IMR-90 (cell line): ENCODE results near the gene HMCN1. TPM values are rescaled to one million over a fixed set of nuclear protein-coding genes. Genes with fewer than 3 reads are reported as not detected.

Source experiments
- ATAC-seq: fragments of 200-7000 bp; cut with Tn5 transposase; 2 replicates; pipeline ENCODE4 v1.9.1; 2020; ENCODE audit warnings: low read depth, mild to moderate bottlenecking, moderate library complexity
- BruUV-seq: library from RNA; stranded (reverse); fragments of 400-500 nt; replicated peaks from 2 replicates; lab custom pipeline; 2021; lab: Mats Ljungman, UMichigan
- CTCF ChIA-PET: fragments of 300-600 bp; formaldehyde crosslinking; extraction: SDS; loops from one replicate; lab custom pipeline; 2021; ENCODE audit warnings: antibody characterized with exemption; lab: Yijun Ruan, JAX
- POLR2A ChIA-PET: fragments of 300-600 bp; sonication (Branson Sonifier 250); formaldehyde crosslinking; loops from one replicate; lab custom pipeline; 2022; ENCODE audit warnings: antibody characterized with exemption; ENCODE audit not compliant: unreplicated experiment; lab: Charles Lee
- DNase-seq: peaks from one replicate; pipeline ENCODE4 v3.0.0; 2013
- H2AFZ ChIP-seq: replicated peaks from 2 replicates; pipeline ENCODE3; 2013; ENCODE audit warnings: low read length, mild to moderate bottlenecking; ENCODE audit not compliant: poor library complexity
- H2AK5ac ChIP-seq: 2 replicates; pipeline ENCODE4 v1.6.1; 2013; ENCODE audit warnings: low read depth, low read length, inconsistent platforms
- H2AK9ac ChIP-seq: replicated peaks from 2 replicates; pipeline ENCODE3; 2013; ENCODE audit warnings: mild to moderate bottlenecking, low read depth, low read length, moderate library complexity; ENCODE audit not compliant: poor library complexity
- H2BK120ac ChIP-seq: 2 replicates; pipeline ENCODE4 v1.6.1; 2013; ENCODE audit warnings: low read depth, low read length, inconsistent platforms
- H2BK15ac ChIP-seq: 3 replicates; pipeline ENCODE4 v1.6.1; 2013; ENCODE audit warnings: low read depth, low read length, inconsistent platforms
- H2BK20ac ChIP-seq: 2 replicates; pipeline ENCODE4 v1.6.1; 2013; ENCODE audit warnings: low read depth, mild to moderate bottlenecking, inconsistent platforms, low read length, moderate library complexity
- H2BK5ac ChIP-seq: 2 replicates; pipeline ENCODE4 v1.6.1; 2013; ENCODE audit warnings: mild to moderate bottlenecking, low read depth, low read length, inconsistent platforms; ENCODE audit not compliant: poor library complexity, severe bottlenecking
- H3K14ac ChIP-seq: replicated peaks from 2 replicates; pipeline ENCODE4 v1.6.1; 2013; ENCODE audit warnings: low read depth, low read length, inconsistent platforms
- H3K18ac ChIP-seq: 2 replicates; pipeline ENCODE4 v1.6.1; 2013; ENCODE audit warnings: low read depth, low read length, control low read depth
- H3K23ac ChIP-seq: 2 replicates; pipeline ENCODE4 v1.6.1; 2013; ENCODE audit warnings: low read depth, low read length, inconsistent platforms
- H3K27ac ChIP-seq: 2 replicates; pipeline ENCODE4 v1.5.1; 2013; ENCODE audit warnings: mild to moderate bottlenecking, control low read depth, low read length; ENCODE audit not compliant: insufficient read depth
- H3K27me3 ChIP-seq: 2 replicates; pipeline ENCODE4 v1.6.1; 2013; ENCODE audit warnings: low read length; ENCODE audit not compliant: control insufficient read depth, insufficient read depth
- H3K36me3 ChIP-seq: 2 replicates; pipeline ENCODE4 v1.6.1; 2013; ENCODE audit warnings: low read length, mixed read lengths; ENCODE audit not compliant: control insufficient read depth, insufficient read depth
- H3K4ac ChIP-seq: 2 replicates; pipeline ENCODE4 v1.6.1; 2013; ENCODE audit warnings: low read depth, low read length, inconsistent platforms
- H3K4me1 ChIP-seq: 2 replicates; pipeline ENCODE4 v1.6.1; 2013; ENCODE audit warnings: low read length, mixed read lengths; ENCODE audit not compliant: control insufficient read depth, insufficient read depth
- H3K4me2 ChIP-seq: 2 replicates; pipeline ENCODE4 v1.6.1; 2013; ENCODE audit warnings: low read depth, mild to moderate bottlenecking, control low read depth, low read length, moderate library complexity
- H3K4me3 ChIP-seq: 2 replicates; pipeline ENCODE4 v1.5.1; 2013; ENCODE audit warnings: low read depth, mild to moderate bottlenecking, control low read depth, low read length, moderate library complexity; ENCODE audit not compliant: insufficient read depth
- H3K56ac ChIP-seq: 2 replicates; pipeline ENCODE4 v1.6.1; 2013; ENCODE audit warnings: low read length, inconsistent platforms; ENCODE audit not compliant: insufficient read depth; ENCODE audit errors: extremely low read depth
- H3K79me1 ChIP-seq, 2 experiments: 2 replicates each; pipeline ENCODE4 v1.6.1; 2013; ENCODE audit warnings: low read length in 2 of 2, inconsistent platforms in 1 of 2, low read depth in 1 of 2
- H3K9ac ChIP-seq: 2 replicates; pipeline ENCODE4 v1.6.1; 2013; ENCODE audit warnings: low read depth, low read length, control low read depth
- H3K9me1 ChIP-seq: 2 replicates; pipeline ENCODE4 v1.6.1; 2013; ENCODE audit warnings: low read length, inconsistent platforms; ENCODE audit not compliant: insufficient read depth
- H3K9me3 ChIP-seq: 2 replicates; pipeline ENCODE4 v1.6.1; 2013; ENCODE audit warnings: low read length; ENCODE audit not compliant: control insufficient read depth, insufficient read depth
- H4K20me1 ChIP-seq: 2 replicates; pipeline ENCODE4 v1.6.1; 2013; ENCODE audit warnings: low read length, inconsistent platforms; ENCODE audit not compliant: insufficient read depth
- H4K5ac ChIP-seq: 2 replicates; pipeline ENCODE4 v1.6.1; 2013; ENCODE audit warnings: mild to moderate bottlenecking, low read depth, low read length, control low read depth
- H4K8ac ChIP-seq, 2 experiments: 2 replicates each; pipeline ENCODE4 v1.6.1; 2013; ENCODE audit warnings: low read depth in 2 of 2, low read length in 2 of 2, control low read depth in 1 of 2, inconsistent platforms in 1 of 2
- H4K91ac ChIP-seq: 2 replicates; pipeline ENCODE4 v1.6.1; 2013; ENCODE audit warnings: low read depth, low read length, inconsistent platforms; ENCODE audit not compliant: insufficient read depth
- BHLHE40 ChIP-seq: fragments of 150-350 bp; IDR thresholded peaks from 2 replicates; pipeline ENCODE4 v1.6.1; 2016; ENCODE audit warnings: mild to moderate bottlenecking, low read depth, low read length
- CEBPB ChIP-seq: IDR thresholded peaks from 2 replicates; pipeline ENCODE4 v1.6.1; 2012; ENCODE audit warnings: low read depth, low read length, improper control_type of control experiment
- CHD1 ChIP-seq: IDR thresholded peaks from 2 replicates; pipeline ENCODE4 v1.6.1; 2012; ENCODE audit warnings: low read depth, low read length, improper control_type of control experiment
- MAFK ChIP-seq: IDR thresholded peaks from 2 replicates; pipeline ENCODE4 v1.6.1; 2012; ENCODE audit warnings: low read depth, low read length, improper control_type of control experiment
- MXI1 ChIP-seq: IDR thresholded peaks from 2 replicates; pipeline ENCODE4 v1.6.1; 2012; ENCODE audit warnings: low read depth, mild to moderate bottlenecking, low read length, moderate library complexity, borderline replicate concordance
- NFE2L2 ChIP-seq: fragments of 150-350 bp; IDR thresholded peaks from 2 replicates; pipeline ENCODE4 v1.6.1; 2016; ENCODE audit warnings: low read depth, mild to moderate bottlenecking, low read length
- POLR2A ChIP-seq: IDR thresholded peaks from 2 replicates; pipeline ENCODE4 v1.6.1; 2012; ENCODE audit warnings: mild to moderate bottlenecking, low read depth, low read length
- RAD21 ChIP-seq: IDR thresholded peaks from 2 replicates; pipeline ENCODE4 v1.6.1; 2012; ENCODE audit warnings: low read length, improper control_type of control experiment
- RCOR1 ChIP-seq: IDR thresholded peaks from 2 replicates; pipeline ENCODE4 v1.6.1; 2012; ENCODE audit warnings: mild to moderate bottlenecking, low read length, improper control_type of control experiment; ENCODE audit not compliant: insufficient replicate concordance
- RFX5 ChIP-seq: IDR thresholded peaks from 2 replicates; pipeline ENCODE4 v1.8.0; 2012; ENCODE audit warnings: low read depth, mild to moderate bottlenecking, low read length, moderate library complexity
- SMC3 ChIP-seq: fragments of 150-350 bp; IDR thresholded peaks from 2 replicates; pipeline ENCODE4 v1.6.1; 2016; ENCODE audit warnings: low read depth, mild to moderate bottlenecking, antibody characterized with exemption, low read length, moderate library complexity
- USF2 ChIP-seq: fragments of 150-350 bp; IDR thresholded peaks from 2 replicates; pipeline ENCODE4 v1.6.1; 2017; ENCODE audit warnings: mild to moderate bottlenecking, antibody characterized with exemption, low read length, low read depth
- WGBS, 2 experiments: methylation state at CpG; one replicate each; pipeline versions ENCODE4 v1.1.5 to v1.1.7; 2013; ENCODE audit warnings: missing lambda C conversion rate in 2 of 2; ENCODE audit not compliant: insufficient read length in 1 of 2; ENCODE audit errors: extremely low coverage in 2 of 2; 5-methylcytosine and 5-hydroxymethylcytosine counted together
- dilution Hi-C: fragments of 300-500 bp; cut with HindIII; formaldehyde crosslinking; loops from one replicate; pipeline ENCODE4 v1.14.3; 2018; ENCODE audit warnings: low sequenced_read_pairs; ENCODE audit not compliant: unreplicated experiment
- in situ Hi-C: fragments of 300-500 bp; cut with MboI; formaldehyde crosslinking; loops from 3 replicates; pipeline ENCODE4 v1.14.3; 2019; ENCODE audit warnings: low sequenced_read_pairs, inconsistent platforms, mixed read lengths
- intact Hi-C: fragments of 100-400 bp; cut with micrococcal nuclease; formaldehyde crosslinking; loops from 2 replicates; pipeline ENCODE4 v1.10.0; 2022
- polyA plus RNA-seq, 3 experiments: library from polyadenylated mRNA; depleted of rRNA; stranded (reverse); fragments of >200 nt; gene quantifications; 2 replicates each; pipeline ENCODE4 v1.2.3, GENCODE V29; 2012; ENCODE audit warnings: low replicate concordance in 1 of 3
- total RNA-seq: library from RNA; depleted of rRNA; stranded (reverse); fragments of >200 nt; gene quantifications from 2 replicates; pipeline ENCODE4 v1.2.3, GENCODE V29; 2012

The HMCN1 gene
- total and polyA plus RNA-seq, 2 of the 4 experiments (the other 2 are of a cell fraction) = 6.1 to 11.7 TPM

- H3K36me3 ChIP-seq = no peaks in the 10 kb centered on the region
- TF ChIP-seq RFX5 = no peak
- no peak for TF ChIP-seq MXI1
- no peak for TF ChIP-seq RAD21
- TF ChIP-seq USF2 = no peak
- TF ChIP-seq CEBPB = no peak
- no peak for TF ChIP-seq CHD1
- no peak for TF ChIP-seq RCOR1
- TF ChIP-seq MAFK = no peak
- no peak for TF ChIP-seq BHLHE40
- no peak for TF ChIP-seq SMC3
- no peak for TF ChIP-seq NFE2L2
- TF ChIP-seq POLR2A = no peak
- H2AK5ac ChIP-seq = no peak overlapping the region
- H3K27ac ChIP-seq = no peak overlapping the region
- H2BK5ac ChIP-seq = no peak overlapping the region
- intact Hi-C loops = no loop called here
- no peak overlapping the region for H4K8ac ChIP-seq
- POLR2A ChIA-PET = no interaction called here
- H4K91ac ChIP-seq = no peak overlapping the region
- no peaks in the 10 kb centered on the region for H3K79me1 ChIP-seq
- H3K4me1 ChIP-seq = peaks cover 5% of the 10 kb centered on the region
- no peak overlapping the region for H3K4ac ChIP-seq
- H3K9ac ChIP-seq = no peak overlapping the region
- no peak overlapping the region for H3K18ac ChIP-seq
- no peak overlapping the region for H2AFZ ChIP-seq
- H3K4me2 ChIP-seq = no peak overlapping the region
- H3K9me3 ChIP-seq = no peaks in the 10 kb centered on the region
- no peak overlapping the region for H2BK20ac ChIP-seq
- H2BK15ac ChIP-seq = no peak overlapping the region; the same call in 2 of the 3 replicates
- no peaks in the 10 kb centered on the region; the same call in 1 of the 2 replicates for H3K9me1 ChIP-seq
- ATAC-seq (no peak), DNase-seq (no peak)
- in situ Hi-C loops = no loop called here
- no peaks in the 10 kb centered on the region for H3K27me3 ChIP-seq
- H2AK9ac ChIP-seq = no peak overlapping the region
- BruUV-seq = no TSS peak
- no peak overlapping the region for H2BK120ac ChIP-seq
- no peak overlapping the region for H4K5ac ChIP-seq
- no peak overlapping the region for H3K56ac ChIP-seq
- CTCF ChIA-PET = no interaction called here
- no peak overlapping the region for H3K23ac ChIP-seq
- dilution Hi-C loops = no loop called here
- WGBS, 2 experiments = 100% methylated on average over 1 of the region's 4 CpGs; no CpG with 5 or more reads in 1 of the 2 experiments
- no peak overlapping the region for H3K4me3 ChIP-seq
- no peak overlapping the region for H3K14ac ChIP-seq
- H4K20me1 ChIP-seq = no peaks in the 10 kb centered on the region
These were observed 365.3 kb downstream of the HMCN1 start for GRCh38 chr1:186099336-186100104.
